B cell (primary cell): ENCODE measurements around the gene CASK. TPM values are rescaled to one million over a fixed set of nuclear protein-coding genes. Genes with fewer than 3 reads are reported as not detected.

Experiments used
- ATAC-seq: fragments of 200-7000 bp; cut with Tn5 transposase; one replicate; pipeline ENCODE4 v1.10.0; 2021; ENCODE audit warnings: low read depth, mild to moderate bottlenecking, moderate number of reproducible peaks, moderate library complexity
- CTCF ChIA-PET: fragments of 350-600 bp; sonication (Branson Sonifier 250); formaldehyde crosslinking; loops from one replicate; lab custom pipeline; 2021; ENCODE audit warnings: antibody characterized with exemption, inconsistent platforms; lab: Charles Lee
- POLR2A ChIA-PET: fragments of 350-600 bp; sonication (Branson Sonifier 250); formaldehyde crosslinking; loops from one replicate; lab custom pipeline; 2021; ENCODE audit warnings: antibody characterized with exemption; lab: Charles Lee
- DNase-seq: peaks from one replicate; pipeline ENCODE4 v3.0.0; 2013
- H2AFZ ChIP-seq: 2 replicates; pipeline ENCODE4 v1.6.1; 2012; ENCODE audit warnings: mild to moderate bottlenecking, low read depth, low read length; ENCODE audit not compliant: insufficient read depth, poor library complexity, severe bottlenecking
- H3K27ac ChIP-seq, 2 donors: 1 replicate in 1 of 2; 2 replicates in 1 of 2; pipeline ENCODE4 v1.5.1; 2012 to 2013; ENCODE audit warnings: low read length in 2 of 2, mild to moderate bottlenecking in 2 of 2, moderate library complexity in 1 of 2
- H3K27me3 ChIP-seq, 4 experiments: fragments of 200-600 bp in 1 of 4; sonication (generic) in 1 of 4; replicated peaks in 1 of 4; 1 replicate in 2 of 4; 2 replicates in 2 of 4; pipeline versions ENCODE4 v1.6.1 to v1.7.0; 2013 to 2016; ENCODE audit warnings: low read length in 3 of 4, mild to moderate bottlenecking in 2 of 4, mixed read lengths in 1 of 4, moderate library complexity in 1 of 4; ENCODE audit not compliant: insufficient read depth in 4 of 4, control insufficient read depth in 3 of 4; ENCODE audit errors: control extremely low read depth in 1 of 4
- H3K36me3 ChIP-seq, 2 experiments: replicated peaks in 1 of 2; 1 replicate in 1 of 2; 2 replicates in 1 of 2; pipeline versions ENCODE4 v1.6.1 to v1.7.1; 2013; ENCODE audit warnings: low read length in 1 of 2; ENCODE audit not compliant: insufficient read depth in 2 of 2, control insufficient read depth in 1 of 2; ENCODE audit errors: control extremely low read depth in 1 of 2, extremely low read depth in 1 of 2
- H3K4me1 ChIP-seq, 2 donors: fragments of 200-600 bp in 1 of 2; sonication (generic) in 1 of 2; 1 replicate in 1 of 2; 2 replicates in 1 of 2; pipeline versions ENCODE4 v1.5.1 to v1.6.1; 2013 to 2017; ENCODE audit warnings: low read length in 2 of 2; ENCODE audit not compliant: control insufficient read depth in 2 of 2, insufficient read depth in 2 of 2
- H3K4me2 ChIP-seq: replicated peaks from 2 replicates; pipeline ENCODE3; 2012; ENCODE audit warnings: mild to moderate bottlenecking, low read depth, low read length; ENCODE audit not compliant: poor library complexity, severe bottlenecking
- H3K4me3 ChIP-seq, 5 experiments: fragments of 200-600 bp in 1 of 5; sonication (generic) in 1 of 5; 1 replicate in 3 of 5; 2 replicates in 2 of 5; pipeline versions ENCODE4 v1.5.1 to v1.7.0; 2011 to 2016; ENCODE audit warnings: low read length in 4 of 5, mild to moderate bottlenecking in 4 of 5, low read depth in 2 of 5, control low read depth in 1 of 5, moderate library complexity in 1 of 5; ENCODE audit not compliant: insufficient read depth in 1 of 5; ENCODE audit errors: control extremely low read depth in 1 of 5, extremely low read depth in 1 of 5
- H3K79me2 ChIP-seq: fragments of 200-600 bp; sonication (generic); one replicate; pipeline ENCODE4 v1.6.0; 2016; ENCODE audit warnings: low read length; ENCODE audit not compliant: control insufficient read depth, insufficient read depth
- H3K9ac ChIP-seq: fragments of 200-600 bp; sonication (generic); 2 replicates; pipeline ENCODE4 v1.6.1; 2017; ENCODE audit warnings: mild to moderate bottlenecking, low read length, moderate library complexity
- H3K9me3 ChIP-seq, 3 donors: one replicate each; pipeline versions ENCODE4 v1.6.1 to v1.7.1; 2013; ENCODE audit warnings: low read length in 2 of 3; ENCODE audit not compliant: control insufficient read depth in 2 of 3, insufficient read depth in 1 of 3; ENCODE audit errors: control extremely low read depth in 1 of 3
- H4K20me1 ChIP-seq: 2 replicates; pipeline ENCODE4 v1.6.0; 2012; ENCODE audit warnings: mild to moderate bottlenecking, low read length; ENCODE audit not compliant: insufficient read depth, control insufficient read depth, poor library complexity, severe bottlenecking
- H3K27ac Mint-ChIP-seq: one replicate; pipeline ENCODE4 v1.8.0; 2021; ENCODE audit warnings: mixed read lengths
- H3K27me3 Mint-ChIP-seq: one replicate; pipeline ENCODE4 v1.8.0; 2021; ENCODE audit warnings: mixed read lengths
- H3K4me1 Mint-ChIP-seq: one replicate; pipeline ENCODE4 v1.8.0; 2021; ENCODE audit warnings: mixed read lengths
- H3K4me3 Mint-ChIP-seq: one replicate; pipeline ENCODE4 v1.8.0; 2021; ENCODE audit warnings: mixed read lengths
- H3K9me3 Mint-ChIP-seq: one replicate; pipeline ENCODE4 v1.8.0; 2022; ENCODE audit warnings: mixed read lengths; ENCODE audit not compliant: insufficient read depth
- CTCF ChIP-seq: fragments of 200-600 bp; IDR thresholded peaks from one replicate; pipeline ENCODE4 v1.8.0; 2022; ENCODE audit warnings: antibody characterized with exemption, mild to moderate bottlenecking
- EZH2 ChIP-seq: IDR thresholded peaks from 2 replicates; pipeline ENCODE4 v1.6.1; 2012; ENCODE audit warnings: borderline replicate concordance, low read depth, mild to moderate bottlenecking, moderate library complexity, low read length; ENCODE audit not compliant: insufficient read depth, poor library complexity, severe bottlenecking
- WGBS: methylation state at CpG from one replicate; pipeline ENCODE4 v1.1.5; 2013; ENCODE audit warnings: missing lambda C conversion rate; ENCODE audit not compliant: insufficient coverage; 5-methylcytosine and 5-hydroxymethylcytosine counted together
- intact Hi-C: fragments of 100-400 bp; cut with micrococcal nuclease; formaldehyde crosslinking; loops from one replicate; pipeline ENCODE4 v1.10.0; 2022
- polyA plus RNA-seq: library from polyadenylated mRNA; depleted of rRNA; stranded (reverse); fragments of >200 nt; gene quantifications from 2 replicates; pipeline ENCODE4 v1.2.3, GENCODE V29; 2012
- total RNA-seq, 2 donors: library from RNA; stranded (reverse); fragments of 120-200 nt in 1 of 2; gene quantifications; 1 replicate in 1 of 2; 2 replicates in 1 of 2; pipeline versions ENCODE4 v1.2.3 to v1.2.4, GENCODE V29; 2013 to 2022

The CASK gene
- total and polyA plus RNA-seq, 2 donors (not counting 1 experiment from before 2014, with no cell fraction given), result 14.2 to 50.4 TPM

GRCh38 chrX:41881166-41881565 is 42.2 kb downstream of the CASK start:
- CTCF ChIA-PET, result no interaction called here
- no peak overlapping the region for H3K4me3 Mint-ChIP-seq
- DNase-seq (peak; percentile 12), ATAC-seq (no peak)
- TF ChIP-seq EZH2, result no peak
- no peak for TF ChIP-seq CTCF
- Histone ChIP-seq H4K20me1 (no peaks in the 10 kb centered on the region), H3K27me3 (no peaks in the 10 kb centered on the region), H3K27ac (no peak overlapping the region), H3K79me2 (peaks cover 10% of the 10 kb centered on the region), H3K9me3 (no peaks in the 10 kb centered on the region), H3K4me3 (no peak overlapping the region), H3K36me3 (no peaks in the 10 kb centered on the region), H2AFZ (no peak overlapping the region), H3K4me1 (peaks cover 0 to 3% of the 10 kb centered on the region in 2 donors), H3K4me2 (no peak overlapping the region), H3K9ac (no peak overlapping the region)
- H3K4me1 Mint-ChIP-seq, result peaks cover 40% of the 10 kb centered on the region
- H3K9me3 Mint-ChIP-seq, result no peaks in the 10 kb centered on the region
- intact Hi-C loops, result no loop called here
- WGBS, result no CpG with 5 or more reads among the region's 1 CpG
- H3K27me3 Mint-ChIP-seq, result no peaks in the 10 kb centered on the region
- no peak overlapping the region for H3K27ac Mint-ChIP-seq
- POLR2A ChIA-PET, result no interaction called here

- H3K4me1 ChIP-seq, result peaks cover 0 to 3% of the 10 kb centered on the region in 2 donors
- no peak for ATAC-seq
- CTCF ChIA-PET, result no interaction called here
- Mint-ChIP-seq H3K27me3 (no peaks in the 10 kb centered on the region), H3K4me3 (peak overlapping the region; percentile 35), H3K4me1 (peaks cover 32% of the 10 kb centered on the region), H3K27ac (no peak overlapping the region), H3K9me3 (no peaks in the 10 kb centered on the region)
- no peaks in the 10 kb centered on the region for H3K27me3 ChIP-seq
- H3K36me3 ChIP-seq, result no peaks in the 10 kb centered on the region
- no peaks in the 10 kb centered on the region for H3K9me3 ChIP-seq
- intact Hi-C loops, result no loop called here
- no peak for DNase-seq
- H3K4me2 ChIP-seq, result peak overlapping the region; percentile 39
- no peak overlapping the region for H3K4me3 ChIP-seq
- POLR2A ChIA-PET, result interaction anchor here (0.5 kb wide), 1 partner anchor 1583 kb away, joined by 6 read pairs; no protein-coding TSS in a partner anchor
- no peak overlapping the region for H3K27ac ChIP-seq
- peaks cover 10% of the 10 kb centered on the region for H3K79me2 ChIP-seq
- H4K20me1 ChIP-seq, result no peaks in the 10 kb centered on the region
- no peak overlapping the region for H2AFZ ChIP-seq
- no peak overlapping the region for H3K9ac ChIP-seq
- WGBS, result no CpG with 5 or more reads among the region's 2 CpGs
- no peak for TF ChIP-seq CTCF
Measured at GRCh38 chrX:41877167-41877566, 46.2 kb downstream of the CASK start.
